ENCODE results near the gene MPO.

Gene MPO

GRCh38 chr17:58279736-58280479 is 827 bp downstream of the MPO start:
- Histone ChIP-seq H3K36me3 (ENCODE audit: control insufficient read depth in 1 of 2, insufficient read depth in 2 of 2, low read depth in 1 of 2, low read length in 2 of 2) (no peaks in the 10 kb centered on the region), H4K8ac (ENCODE audit: low read length) (no peak overlapping the region), H3K18ac (ENCODE audit: low read depth in 1 of 2, low read length in 2 of 2) (no peak overlapping the region), H2BK120ac (ENCODE audit: low read depth, low read length) (no peak overlapping the region), H3K27me3 (ENCODE audit: control insufficient read depth in 1 of 2, insufficient read depth in 1 of 2, low read length in 2 of 2) (peaks cover 40 to 64% of the 10 kb centered on the region in 2 experiments), H2AK5ac (ENCODE audit: low read length, severe bottlenecking) (no peak overlapping the region), H3K4me2 (ENCODE audit: low read length, poor library complexity, severe bottlenecking) (no peak overlapping the region), H3K14ac (ENCODE audit: low read length in 2 of 2) (no peak overlapping the region), H2BK15ac (ENCODE audit: low read depth, poor library complexity, severe bottlenecking) (no peak overlapping the region), H4K91ac (ENCODE audit: low read length) (no peak overlapping the region), H2BK12ac (ENCODE audit: low read length in 2 of 2) (no peak overlapping the region), H2BK5ac (ENCODE audit: low read depth, low read length, poor library complexity, severe bottlenecking) (no peak overlapping the region), H3K23ac (ENCODE audit: low read length in 2 of 2) (no peak overlapping the region), H3K4me3 (ENCODE audit: insufficient read depth in 1 of 2, low read depth in 1 of 2, low read length in 2 of 2) (no peak overlapping the region), H3K27ac (ENCODE audit: low read length, poor library complexity, severe bottlenecking) (no peak overlapping the region), H3K79me1 (replicated peaks; ENCODE audit: low read length, poor library complexity, severe bottlenecking) (no peaks in the 10 kb centered on the region), H3K9me3 (ENCODE audit: control insufficient read depth, low read length) (no peaks in the 10 kb centered on the region), H3K9ac (ENCODE audit: low read length) (no peak overlapping the region), H2AFZ (ENCODE audit: low read depth, low read length) (no peak overlapping the region), H3K4ac (ENCODE audit: low read depth in 1 of 2, low read length in 2 of 2) (no peak overlapping the region), H3K4me1 (ENCODE audit: control insufficient read depth, insufficient read depth, low read depth, low read length) (no peaks in the 10 kb centered on the region)
- WGBS = 77% methylated on average over 16 of the region's 16 CpGs
- DNase-seq = no peak

GRCh38 chr17:58279016-58279711 is 1.6 kb downstream of the MPO start:
- Histone ChIP-seq H3K4me1 (ENCODE audit: control insufficient read depth, insufficient read depth, low read depth, low read length) (no peaks in the 10 kb centered on the region), H3K4ac (ENCODE audit: low read depth in 1 of 2, low read length in 2 of 2) (no peak overlapping the region), H2BK12ac (ENCODE audit: low read length in 2 of 2) (no peak overlapping the region), H2BK120ac (ENCODE audit: low read depth, low read length) (no peak overlapping the region), H2AK5ac (ENCODE audit: low read length, severe bottlenecking) (no peak overlapping the region), H3K27me3 (ENCODE audit: control insufficient read depth in 1 of 2, insufficient read depth in 1 of 2, low read length in 2 of 2) (peaks cover 33 to 61% of the 10 kb centered on the region in 2 experiments), H2AFZ (ENCODE audit: low read depth, low read length) (no peak overlapping the region), H2BK15ac (ENCODE audit: low read depth, poor library complexity, severe bottlenecking) (no peak overlapping the region), H4K91ac (ENCODE audit: low read length) (no peak overlapping the region), H3K14ac (ENCODE audit: low read length in 2 of 2) (no peak overlapping the region), H3K27ac (ENCODE audit: low read length, poor library complexity, severe bottlenecking) (no peak overlapping the region), H3K4me2 (ENCODE audit: low read length, poor library complexity, severe bottlenecking) (no peak overlapping the region), H4K8ac (ENCODE audit: low read length) (no peak overlapping the region), H3K23ac (ENCODE audit: low read length in 2 of 2) (no peak overlapping the region), H2BK5ac (ENCODE audit: low read depth, low read length, poor library complexity, severe bottlenecking) (no peak overlapping the region), H3K36me3 (ENCODE audit: control insufficient read depth in 1 of 2, insufficient read depth in 2 of 2, low read depth in 1 of 2, low read length in 2 of 2) (no peaks in the 10 kb centered on the region), H3K79me1 (replicated peaks; ENCODE audit: low read length, poor library complexity, severe bottlenecking) (no peaks in the 10 kb centered on the region), H3K9me3 (ENCODE audit: control insufficient read depth, low read length) (no peaks in the 10 kb centered on the region), H3K4me3 (ENCODE audit: insufficient read depth in 1 of 2, low read depth in 1 of 2, low read length in 2 of 2) (peak overlapping the region in 1 of 2 experiments; percentile 41), H3K18ac (ENCODE audit: low read depth in 1 of 2, low read length in 2 of 2) (no peak overlapping the region), H3K9ac (ENCODE audit: low read length) (peak overlapping the region; percentile 36)
- no peak for DNase-seq
- 44% methylated on average over 60 of the region's 60 CpGs for WGBS

- H3K79me1 ChIP-seq (replicated peaks; ENCODE audit: low read length, poor library complexity, severe bottlenecking) = no peaks in the 10 kb centered on the region
- H4K91ac ChIP-seq (ENCODE audit: low read length) = no peak overlapping the region
- H3K9ac ChIP-seq (ENCODE audit: low read length) = peak overlapping the region; percentile 36
- no peak for DNase-seq
- H3K4ac ChIP-seq (ENCODE audit: low read depth in 1 of 2, low read length in 2 of 2) = no peak overlapping the region
- H4K8ac ChIP-seq (ENCODE audit: low read length) = no peak overlapping the region
- no peak overlapping the region for H3K18ac ChIP-seq (ENCODE audit: low read depth in 1 of 2, low read length in 2 of 2)
- no peak overlapping the region for H3K14ac ChIP-seq (ENCODE audit: low read length in 2 of 2)
- H3K4me3 ChIP-seq (ENCODE audit: insufficient read depth in 1 of 2, low read depth in 1 of 2, low read length in 2 of 2) = peak overlapping the region in 1 of 2 experiments; percentile 41
- no peaks in the 10 kb centered on the region for H3K9me3 ChIP-seq (ENCODE audit: control insufficient read depth, low read length)
- peaks cover 27 to 56% of the 10 kb centered on the region in 2 experiments for H3K27me3 ChIP-seq (ENCODE audit: control insufficient read depth in 1 of 2, insufficient read depth in 1 of 2, low read length in 2 of 2)
- H2AK5ac ChIP-seq (ENCODE audit: low read length, severe bottlenecking) = no peak overlapping the region
- H3K4me2 ChIP-seq (ENCODE audit: low read length, poor library complexity, severe bottlenecking) = no peak overlapping the region
- no peak overlapping the region for H2AFZ ChIP-seq (ENCODE audit: low read depth, low read length)
- 67% methylated on average over 5 of the region's 5 CpGs for WGBS
- H3K4me1 ChIP-seq (ENCODE audit: control insufficient read depth, insufficient read depth, low read depth, low read length) = no peaks in the 10 kb centered on the region
- H3K23ac ChIP-seq (ENCODE audit: low read length in 2 of 2) = no peak overlapping the region
- H3K36me3 ChIP-seq (ENCODE audit: control insufficient read depth in 1 of 2, insufficient read depth in 2 of 2, low read depth in 1 of 2, low read length in 2 of 2) = no peaks in the 10 kb centered on the region
- no peak overlapping the region for H2BK120ac ChIP-seq (ENCODE audit: low read depth, low read length)
- no peak overlapping the region for H3K27ac ChIP-seq (ENCODE audit: low read length, poor library complexity, severe bottlenecking)
- H2BK12ac ChIP-seq (ENCODE audit: low read length in 2 of 2) = no peak overlapping the region
- no peak overlapping the region for H2BK15ac ChIP-seq (ENCODE audit: low read depth, poor library complexity, severe bottlenecking)
- no peak overlapping the region for H2BK5ac ChIP-seq (ENCODE audit: low read depth, low read length, poor library complexity, severe bottlenecking)
These were observed 2.1 kb downstream of the MPO start for GRCh38 chr17:58278661-58279015.

- no peak overlapping the region for H3K27ac ChIP-seq (ENCODE audit: low read length, poor library complexity, severe bottlenecking)
- peaks cover 24 to 60% of the 10 kb centered on the region in 2 experiments for H3K27me3 ChIP-seq (ENCODE audit: control insufficient read depth in 1 of 2, insufficient read depth in 1 of 2, low read length in 2 of 2)
- no peak overlapping the region for H3K23ac ChIP-seq (ENCODE audit: low read length in 2 of 2)
- H3K4me2 ChIP-seq (ENCODE audit: low read length, poor library complexity, severe bottlenecking) = no peak overlapping the region
- H4K91ac ChIP-seq (ENCODE audit: low read length) = no peak overlapping the region
- H2BK15ac ChIP-seq (ENCODE audit: low read depth, poor library complexity, severe bottlenecking) = no peak overlapping the region
- H2BK120ac ChIP-seq (ENCODE audit: low read depth, low read length) = no peak overlapping the region
- H2BK12ac ChIP-seq (ENCODE audit: low read length in 2 of 2) = no peak overlapping the region
- no peaks in the 10 kb centered on the region for H3K79me1 ChIP-seq (replicated peaks; ENCODE audit: low read length, poor library complexity, severe bottlenecking)
- no peak overlapping the region for H3K4me3 ChIP-seq (ENCODE audit: insufficient read depth in 1 of 2, low read depth in 1 of 2, low read length in 2 of 2)
- H3K4me1 ChIP-seq (ENCODE audit: control insufficient read depth, insufficient read depth, low read depth, low read length) = no peaks in the 10 kb centered on the region
- no peak overlapping the region for H2AFZ ChIP-seq (ENCODE audit: low read depth, low read length)
- no peak overlapping the region for H4K8ac ChIP-seq (ENCODE audit: low read length)
- no peak overlapping the region for H3K4ac ChIP-seq (ENCODE audit: low read depth in 1 of 2, low read length in 2 of 2)
- no peak overlapping the region for H3K9ac ChIP-seq (ENCODE audit: low read length)
- DNase-seq = no peak
- H3K9me3 ChIP-seq (ENCODE audit: control insufficient read depth, low read length) = no peaks in the 10 kb centered on the region
- H3K18ac ChIP-seq (ENCODE audit: low read depth in 1 of 2, low read length in 2 of 2) = no peak overlapping the region
- 93% methylated on average over 34 of the region's 36 CpGs for WGBS
- no peaks in the 10 kb centered on the region for H3K36me3 ChIP-seq (ENCODE audit: control insufficient read depth in 1 of 2, insufficient read depth in 2 of 2, low read depth in 1 of 2, low read length in 2 of 2)
- H3K14ac ChIP-seq (ENCODE audit: low read length in 2 of 2) = no peak overlapping the region
- H2BK5ac ChIP-seq (ENCODE audit: low read depth, low read length, poor library complexity, severe bottlenecking) = no peak overlapping the region
- H2AK5ac ChIP-seq (ENCODE audit: low read length, severe bottlenecking) = no peak overlapping the region
These were observed 2.7 kb downstream of the MPO start for GRCh38 chr17:58277802-58278595.
